Osteoblast (primary cell): Measurements from ENCODE around the gene EIF4G3. TPM values are rescaled to one million over a fixed set of nuclear protein-coding genes. Genes with fewer than 3 reads are reported as not detected.

ENCODE experiments used
- DNase-seq: peaks from one replicate; pipeline ENCODE4 v3.0.0; 2011; ENCODE audit warnings: low spot score, mixed read lengths; ENCODE audit not compliant: insufficient read length; ENCODE audit errors: missing footprints
- H2AFZ ChIP-seq: 2 replicates; pipeline ENCODE4 v1.6.0; 2011; ENCODE audit warnings: mild to moderate bottlenecking, low read length
- H3K27ac ChIP-seq: 2 replicates; pipeline ENCODE4 v1.5.1; 2011; ENCODE audit warnings: mild to moderate bottlenecking, low read depth, low read length, moderate library complexity
- H3K27me3 ChIP-seq: 2 replicates; pipeline ENCODE4 v1.6.0; 2012; ENCODE audit warnings: mild to moderate bottlenecking, control low read depth, inconsistent platforms, low read length, moderate library complexity; ENCODE audit not compliant: insufficient read depth
- H3K36me3 ChIP-seq: 2 replicates; pipeline ENCODE4 v1.5.1; 2011; ENCODE audit warnings: mild to moderate bottlenecking, low read length, control low read depth, moderate library complexity; ENCODE audit not compliant: insufficient read depth
- H3K4me1 ChIP-seq: 2 replicates; pipeline ENCODE4 v1.5.1; 2011; ENCODE audit warnings: mild to moderate bottlenecking, low read length, control low read depth, moderate library complexity; ENCODE audit not compliant: insufficient read depth
- H3K4me2 ChIP-seq: 2 replicates; pipeline ENCODE4 v1.6.0; 2011; ENCODE audit warnings: mild to moderate bottlenecking, low read length; ENCODE audit not compliant: insufficient read depth
- H3K4me3 ChIP-seq: fragments of 200-600 bp; sonication (generic); 3 replicates; pipeline ENCODE4 v1.5.1; 2012; ENCODE audit warnings: mild to moderate bottlenecking, low read length, inconsistent platforms; ENCODE audit not compliant: insufficient read depth
- H3K79me2 ChIP-seq: 2 replicates; pipeline ENCODE4 v1.6.0; 2012; ENCODE audit warnings: mild to moderate bottlenecking, low read length, control low read depth, inconsistent platforms; ENCODE audit not compliant: insufficient read depth
- H3K9me3 ChIP-seq: 2 replicates; pipeline ENCODE4 v1.5.1; 2011; ENCODE audit warnings: low read depth, low read length, control low read depth
- H4K20me1 ChIP-seq: 2 replicates; pipeline ENCODE4 v1.6.0; 2012; ENCODE audit warnings: mild to moderate bottlenecking, low read length, control low read depth; ENCODE audit not compliant: insufficient read depth
- total RNA-seq: library from RNA; depleted of rRNA; stranded (reverse); fragments of >200 nt; gene quantifications from 2 replicates; pipeline ENCODE4 v1.2.3, GENCODE V29; 2012
- TF ChIP-seq, protein P1 (sequence below): IDR thresholded peaks from 2 replicates; pipeline ENCODE4 v1.5.1; 2011; ENCODE audit warnings: mild to moderate bottlenecking, low read depth, low read length, moderate library complexity; ENCODE audit errors: extremely low read depth

The EIF4G3 gene
- total RNA-seq, 1 donor, result 55.0 TPM

DNA sequence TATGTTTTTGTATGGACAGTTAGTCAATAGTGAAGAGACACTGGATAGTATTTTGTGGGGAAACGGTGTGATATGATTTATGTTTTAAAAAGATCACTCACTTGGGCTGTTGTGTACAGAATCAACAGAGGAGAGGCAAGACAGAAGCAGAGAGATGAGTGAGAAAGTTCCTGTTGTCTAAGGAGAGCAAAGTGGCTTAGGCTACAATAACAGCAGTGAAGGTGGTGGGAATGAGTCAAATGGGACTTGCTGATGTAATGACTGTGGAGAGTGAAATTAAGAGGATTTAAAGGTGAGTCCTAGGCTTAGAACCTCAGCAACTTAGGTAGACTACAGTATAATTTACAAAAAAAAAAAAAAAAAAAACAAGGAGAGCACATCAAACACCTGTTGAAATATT, 220.4 kb downstream of the EIF4G3 start:
- H3K27me3 ChIP-seq, result no peaks in the 10 kb centered on the region
- TF ChIP-seq, protein P1, sequence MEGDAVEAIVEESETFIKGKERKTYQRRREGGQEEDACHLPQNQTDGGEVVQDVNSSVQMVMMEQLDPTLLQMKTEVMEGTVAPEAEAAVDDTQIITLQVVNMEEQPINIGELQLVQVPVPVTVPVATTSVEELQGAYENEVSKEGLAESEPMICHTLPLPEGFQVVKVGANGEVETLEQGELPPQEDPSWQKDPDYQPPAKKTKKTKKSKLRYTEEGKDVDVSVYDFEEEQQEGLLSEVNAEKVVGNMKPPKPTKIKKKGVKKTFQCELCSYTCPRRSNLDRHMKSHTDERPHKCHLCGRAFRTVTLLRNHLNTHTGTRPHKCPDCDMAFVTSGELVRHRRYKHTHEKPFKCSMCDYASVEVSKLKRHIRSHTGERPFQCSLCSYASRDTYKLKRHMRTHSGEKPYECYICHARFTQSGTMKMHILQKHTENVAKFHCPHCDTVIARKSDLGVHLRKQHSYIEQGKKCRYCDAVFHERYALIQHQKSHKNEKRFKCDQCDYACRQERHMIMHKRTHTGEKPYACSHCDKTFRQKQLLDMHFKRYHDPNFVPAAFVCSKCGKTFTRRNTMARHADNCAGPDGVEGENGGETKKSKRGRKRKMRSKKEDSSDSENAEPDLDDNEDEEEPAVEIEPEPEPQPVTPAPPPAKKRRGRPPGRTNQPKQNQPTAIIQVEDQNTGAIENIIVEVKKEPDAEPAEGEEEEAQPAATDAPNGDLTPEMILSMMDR, result no peak
- H3K36me3 ChIP-seq, result no peaks in the 10 kb centered on the region
- no peak overlapping the region for H3K4me3 ChIP-seq
- no peak overlapping the region for H2AFZ ChIP-seq
- DNase-seq, result no peak
- no peak overlapping the region for H3K4me2 ChIP-seq
- no peaks in the 10 kb centered on the region for H3K9me3 ChIP-seq
- H4K20me1 ChIP-seq, result no peaks in the 10 kb centered on the region
- H3K79me2 ChIP-seq, result peaks cover 16% of the 10 kb centered on the region
- H3K27ac ChIP-seq, result no peak overlapping the region
- H3K4me1 ChIP-seq, result no peaks in the 10 kb centered on the region

DNA sequence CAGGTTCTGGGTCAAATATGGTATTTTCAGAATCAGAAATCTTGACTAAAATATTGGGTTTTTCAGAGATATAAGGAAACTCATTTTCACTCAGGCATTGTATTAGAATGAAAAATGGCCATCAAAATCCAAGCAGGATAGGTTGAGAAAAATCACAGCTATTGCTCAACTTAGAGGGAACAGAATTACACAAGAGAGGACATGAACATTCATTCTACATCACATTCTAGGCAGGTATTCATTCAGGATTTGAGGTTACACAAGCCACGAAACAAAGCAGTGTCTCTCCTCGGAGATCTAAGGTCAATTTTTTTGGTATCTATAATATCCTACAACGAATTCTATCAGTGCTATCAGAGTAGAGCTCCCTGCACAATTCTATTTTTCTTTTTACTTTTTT, 226.0 kb downstream of the EIF4G3 start:
- H2AFZ ChIP-seq, result no peak overlapping the region
- H3K4me3 ChIP-seq, result no peak overlapping the region
- H3K79me2 ChIP-seq, result no peaks in the 10 kb centered on the region
- TF ChIP-seq, protein P1, result no peak
- peaks cover 4% of the 10 kb centered on the region for H4K20me1 ChIP-seq
- no peak overlapping the region for H3K27ac ChIP-seq
- H3K9me3 ChIP-seq, result no peaks in the 10 kb centered on the region
- H3K4me2 ChIP-seq, result no peak overlapping the region
- H3K4me1 ChIP-seq, result no peaks in the 10 kb centered on the region
- no peaks in the 10 kb centered on the region for H3K27me3 ChIP-seq
- no peaks in the 10 kb centered on the region for H3K36me3 ChIP-seq
- DNase-seq, result no peak

DNA sequence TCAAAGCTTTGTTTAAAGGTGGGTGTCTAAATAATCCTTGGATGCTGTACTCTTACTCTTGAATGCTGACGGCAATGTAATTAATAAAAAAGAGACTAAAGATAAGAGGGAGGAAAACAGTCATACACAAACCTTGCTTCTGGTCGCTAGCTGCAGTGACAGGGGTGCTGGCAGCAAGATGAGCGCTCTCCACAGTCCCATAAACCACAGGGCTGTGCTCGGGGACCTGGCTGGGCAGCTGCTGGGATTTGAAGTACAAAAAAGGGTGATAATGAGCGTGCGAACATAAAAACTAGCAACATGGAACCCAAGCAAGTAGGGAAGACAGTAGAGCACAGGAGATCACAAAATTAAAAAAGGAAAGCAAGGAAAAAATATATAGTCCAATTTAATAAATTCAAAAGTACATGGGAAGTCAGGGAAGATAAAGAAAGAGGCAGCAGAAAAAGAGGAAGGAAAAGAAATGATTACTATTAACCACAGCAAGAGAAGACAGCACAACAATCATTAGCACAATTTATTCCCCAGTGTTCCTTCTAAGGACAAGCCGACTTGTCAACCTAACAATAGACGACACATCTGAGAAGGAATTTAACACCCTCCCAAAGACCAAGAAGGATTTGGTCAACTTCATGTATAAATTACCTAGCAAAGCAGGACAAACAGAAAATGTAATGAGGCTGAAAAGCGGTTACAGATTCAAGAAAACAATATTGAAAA, 226.7 kb downstream of the EIF4G3 start:
- Histone ChIP-seq H2AFZ (no peak overlapping the region), H3K79me2 (no peaks in the 10 kb centered on the region), H3K4me1 (no peaks in the 10 kb centered on the region), H3K4me2 (no peak overlapping the region), H3K36me3 (peaks cover 4% of the 10 kb centered on the region), H4K20me1 (peaks cover 4% of the 10 kb centered on the region), H3K4me3 (no peak overlapping the region), H3K27me3 (no peaks in the 10 kb centered on the region), H3K9me3 (no peaks in the 10 kb centered on the region), H3K27ac (no peak overlapping the region)
- DNase-seq, result no peak
- TF ChIP-seq, protein P1, result no peak

DNA sequence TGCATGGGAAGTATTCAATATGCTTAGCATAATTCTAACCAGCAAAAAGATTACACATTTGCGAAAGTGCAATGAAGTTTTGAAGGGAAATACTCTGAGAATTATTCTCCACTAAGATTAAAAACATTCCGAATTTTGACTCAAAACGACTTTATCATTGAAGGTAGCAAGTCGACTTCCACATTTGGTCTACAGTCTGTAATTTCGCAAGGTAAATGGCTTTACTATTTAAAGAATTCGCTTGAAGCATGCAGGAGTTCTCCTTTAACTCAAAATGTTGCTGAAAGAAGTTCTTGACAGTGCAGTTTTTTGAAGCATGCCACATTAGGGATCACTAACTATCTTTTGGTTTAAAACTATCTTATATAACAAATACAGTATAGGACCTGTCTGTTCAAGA, 228.6 kb downstream of the EIF4G3 start:
- TF ChIP-seq, protein P1, result no peak
- H3K27me3 ChIP-seq, result no peaks in the 10 kb centered on the region
- H3K4me2 ChIP-seq, result no peak overlapping the region

More for the DNA sequence above, 228.6 kb downstream of the EIF4G3 start:
- Histone ChIP-seq H3K4me1 (no peaks in the 10 kb centered on the region), H3K36me3 (peaks cover 4% of the 10 kb centered on the region), H3K27ac (no peak overlapping the region), H2AFZ (no peak overlapping the region), H3K79me2 (no peaks in the 10 kb centered on the region), H4K20me1 (peaks cover 4% of the 10 kb centered on the region), H3K4me3 (no peak overlapping the region), H3K9me3 (no peaks in the 10 kb centered on the region)
- DNase-seq, result no peak
